GM20000 (cell line): ENCODE measurements around the gene NOC2L.

Experiments used
- DNase-seq: peaks from one replicate; pipeline ENCODE4 v3.0.0; 2012; ENCODE audit warnings: low spot score
- TF ChIP-seq, protein P1 (sequence below): IDR thresholded peaks from 2 replicates; pipeline ENCODE4 v1.5.1; 2012; ENCODE audit warnings: mild to moderate bottlenecking, control low read depth; ENCODE audit errors: extremely low read depth, missing control alignments

Gene NOC2L

DNA sequence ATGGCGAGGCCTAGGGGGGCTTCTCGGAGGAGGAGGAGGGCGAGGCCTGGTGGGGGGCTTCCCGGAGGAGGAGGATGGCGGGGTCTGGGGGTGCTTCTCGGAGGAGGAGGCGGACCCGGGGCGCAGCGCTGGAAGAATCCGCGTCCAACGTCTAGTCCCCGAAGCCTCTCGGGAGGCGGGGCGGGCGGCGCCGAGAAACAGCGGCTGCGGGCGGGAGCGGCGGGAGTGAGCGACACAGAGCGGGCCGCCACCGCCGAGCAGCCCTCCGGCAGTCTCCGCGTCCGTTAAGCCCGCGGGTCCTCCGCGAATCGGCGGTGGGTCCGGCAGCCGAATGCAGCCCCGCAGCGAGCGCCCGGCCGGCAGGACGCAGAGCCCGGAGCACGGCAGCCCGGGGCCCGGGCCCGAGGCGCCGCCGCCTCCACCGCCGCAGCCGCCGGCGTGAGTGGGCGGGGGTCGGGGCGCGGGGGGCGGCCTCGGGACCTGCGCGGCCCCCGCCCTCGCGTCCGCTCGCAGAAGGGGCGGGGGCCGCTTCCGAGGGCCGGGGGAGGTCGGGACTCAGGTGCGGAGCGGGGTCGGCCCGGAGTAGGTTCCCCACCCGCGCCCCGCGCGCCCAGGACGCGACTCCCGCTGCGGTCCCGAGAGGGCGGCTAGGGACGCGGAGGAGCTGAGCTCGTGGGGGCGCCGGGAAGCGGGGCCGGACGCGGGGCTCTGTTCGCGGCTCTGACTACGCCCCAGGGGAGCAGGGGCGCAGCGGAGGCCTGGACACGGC is 1.5 kb upstream of the NOC2L start, which contains the start of gene KLHL17:
Gene KLHL17, plus strand, starts transcription at position 222 of the 769 bp plus-strand sequence. Its CDS starts 110 bp downstream, at position 332.
- TF ChIP-seq, protein P1, sequence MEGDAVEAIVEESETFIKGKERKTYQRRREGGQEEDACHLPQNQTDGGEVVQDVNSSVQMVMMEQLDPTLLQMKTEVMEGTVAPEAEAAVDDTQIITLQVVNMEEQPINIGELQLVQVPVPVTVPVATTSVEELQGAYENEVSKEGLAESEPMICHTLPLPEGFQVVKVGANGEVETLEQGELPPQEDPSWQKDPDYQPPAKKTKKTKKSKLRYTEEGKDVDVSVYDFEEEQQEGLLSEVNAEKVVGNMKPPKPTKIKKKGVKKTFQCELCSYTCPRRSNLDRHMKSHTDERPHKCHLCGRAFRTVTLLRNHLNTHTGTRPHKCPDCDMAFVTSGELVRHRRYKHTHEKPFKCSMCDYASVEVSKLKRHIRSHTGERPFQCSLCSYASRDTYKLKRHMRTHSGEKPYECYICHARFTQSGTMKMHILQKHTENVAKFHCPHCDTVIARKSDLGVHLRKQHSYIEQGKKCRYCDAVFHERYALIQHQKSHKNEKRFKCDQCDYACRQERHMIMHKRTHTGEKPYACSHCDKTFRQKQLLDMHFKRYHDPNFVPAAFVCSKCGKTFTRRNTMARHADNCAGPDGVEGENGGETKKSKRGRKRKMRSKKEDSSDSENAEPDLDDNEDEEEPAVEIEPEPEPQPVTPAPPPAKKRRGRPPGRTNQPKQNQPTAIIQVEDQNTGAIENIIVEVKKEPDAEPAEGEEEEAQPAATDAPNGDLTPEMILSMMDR, result no peak
- peak; percentile 95 for DNase-seq

DNA sequence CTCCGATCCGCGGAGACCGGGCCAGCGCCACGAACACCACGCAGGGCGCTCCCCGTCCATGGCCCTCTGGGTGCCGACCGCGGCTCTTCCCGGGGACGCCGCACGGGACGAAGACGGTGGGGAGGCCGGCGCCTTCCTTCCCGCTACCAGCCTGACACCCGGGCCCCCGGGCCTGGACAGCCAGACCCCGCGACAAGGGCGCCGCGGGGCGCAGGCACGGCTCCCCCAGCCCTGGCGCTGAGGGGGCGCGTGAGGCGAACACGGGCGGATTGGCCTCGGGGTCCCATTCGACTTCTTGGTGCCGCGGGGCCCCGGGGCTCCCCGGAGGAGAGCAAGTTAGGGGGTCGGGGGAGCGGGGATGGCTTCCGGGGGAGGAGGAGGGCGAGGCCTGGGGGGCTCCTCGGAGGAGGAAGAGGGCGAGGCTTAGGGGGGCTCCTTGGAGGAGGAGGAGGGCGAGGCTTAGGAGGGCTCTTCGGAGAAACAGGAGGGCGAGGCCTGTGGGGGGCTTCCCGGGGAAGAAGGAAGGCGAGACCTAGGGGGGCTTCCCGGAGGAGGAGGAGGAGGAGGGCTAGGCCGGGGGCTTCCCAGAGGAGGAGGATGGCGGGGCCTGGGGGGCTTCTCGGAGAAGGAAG is 791 bp upstream of the NOC2L start:
- DNase-seq, result no peak
- TF ChIP-seq, protein P1, result no peak

DNA sequence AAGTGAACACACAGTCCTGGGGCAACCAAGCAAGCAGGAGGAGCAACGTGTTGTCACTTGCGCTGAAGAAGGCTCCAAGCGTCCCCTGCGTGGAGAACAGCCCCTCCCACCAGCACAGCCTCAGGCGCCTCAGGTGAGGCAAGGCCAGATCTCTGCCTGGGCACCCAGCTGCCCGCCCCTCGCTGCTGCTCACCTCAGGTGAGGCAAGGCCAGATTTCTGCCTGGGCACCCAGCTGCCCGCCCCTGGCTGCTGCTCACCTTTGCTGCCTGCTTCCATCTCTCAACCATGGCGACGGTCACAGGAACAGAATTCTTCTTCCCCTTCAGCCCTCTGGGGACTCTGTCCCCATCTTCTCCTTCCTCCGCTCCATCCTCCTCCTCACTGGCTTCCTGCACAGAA is 2.4 kb downstream of the NOC2L start:
- no peak for DNase-seq
- TF ChIP-seq, protein P1, result no peak

DNA sequence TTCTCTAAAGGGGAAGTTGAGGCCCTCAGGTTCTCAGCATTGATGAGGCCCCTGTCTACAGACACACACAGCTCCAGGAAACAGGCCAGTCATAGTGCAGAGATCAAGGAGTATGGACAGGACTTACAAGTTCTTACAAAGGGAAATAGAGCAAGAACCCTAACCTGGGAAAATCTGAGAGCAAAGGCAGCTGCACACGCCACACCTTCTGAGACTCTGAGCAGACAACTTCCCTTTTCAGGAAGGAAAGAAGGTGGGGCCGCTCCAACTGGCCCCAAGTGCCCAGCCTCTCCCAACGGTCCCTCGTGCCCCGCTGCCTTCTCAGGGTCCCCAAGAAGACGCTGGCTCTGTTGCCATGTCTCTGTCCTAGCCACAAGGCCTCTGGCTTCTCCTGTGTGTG is 3.6 kb downstream of the NOC2L start:
- no peak for DNase-seq

DNA sequence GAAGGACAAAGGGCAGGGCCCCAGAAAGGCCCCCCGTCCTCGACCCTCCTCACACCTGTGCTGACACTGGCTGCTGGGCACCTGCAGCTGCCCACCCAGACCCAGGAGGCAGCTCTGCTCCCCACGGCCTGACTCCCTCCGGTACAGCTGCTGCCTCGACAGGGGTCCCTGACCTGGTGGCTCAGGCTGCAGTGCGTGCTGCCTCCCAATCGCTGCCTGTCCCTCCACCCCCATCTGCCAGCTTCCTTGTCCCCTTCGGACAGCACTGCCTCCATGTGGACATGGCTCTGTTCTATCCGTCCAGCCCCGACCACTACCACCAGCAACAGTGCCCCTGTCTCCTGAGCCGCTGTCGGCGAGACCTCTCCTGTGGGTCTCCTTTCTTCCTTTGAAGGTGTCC is 4.1 kb downstream of the NOC2L start:
- TF ChIP-seq, protein P1, result no peak
- no peak for DNase-seq

More for the DNA sequence above, 3.6 kb downstream of the NOC2L start:
- TF ChIP-seq, protein P1, result no peak

DNA sequence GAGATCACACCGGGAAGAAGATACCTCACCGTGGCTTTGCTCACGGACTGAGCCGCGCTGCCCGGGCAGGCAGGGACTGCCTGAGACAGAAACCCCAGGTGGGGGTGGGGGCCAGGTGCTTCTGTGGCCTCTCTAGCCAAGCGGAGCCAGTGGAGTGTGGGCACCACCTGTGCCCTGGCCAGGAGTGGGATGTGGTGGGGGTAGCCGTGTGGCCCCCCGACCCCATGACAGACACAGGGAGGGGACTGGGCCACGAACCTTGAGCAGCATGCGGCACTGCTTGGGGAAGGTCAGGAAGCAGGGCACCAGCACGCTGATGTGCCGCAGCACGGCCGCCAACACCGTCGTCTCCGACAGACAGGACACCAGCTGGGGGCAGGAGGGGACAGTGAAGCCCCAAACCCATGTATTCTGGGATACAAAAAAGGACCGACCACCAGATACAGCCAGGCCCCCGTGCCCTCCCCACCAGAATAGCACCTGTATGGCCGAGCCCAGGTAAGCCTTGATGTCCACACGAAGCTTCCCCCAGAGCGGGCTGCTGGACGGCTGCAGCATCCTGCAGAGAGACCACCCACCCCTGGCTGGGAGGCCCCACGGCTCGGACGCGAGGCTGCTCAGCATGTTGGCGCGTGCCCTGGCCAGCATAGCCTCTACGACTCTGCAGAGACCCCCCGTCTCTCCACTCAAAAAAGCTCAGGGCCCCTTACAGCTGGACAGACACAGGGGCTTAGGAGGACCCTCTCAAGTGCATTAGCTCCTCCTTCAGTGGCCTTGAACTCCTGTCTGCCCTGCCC is 5.3 kb downstream of the NOC2L start:
- TF ChIP-seq, protein P1, result no peak
- DNase-seq, result no peak
